Ovary (tissue), 9 donors: ENCODE measurements around the gene SLC9A3. TPM values are rescaled to one million over a fixed set of nuclear protein-coding genes. Genes with fewer than 3 reads are reported as not detected.
A peak's percentile ranks its signal among the peaks of the same experiment; 100 is the strongest.

Experiments used
- DNase-seq, 5 donors: peaks; one replicate each; pipeline ENCODE4 v3.0.0-alpha.2; 2019 to 2020
- H3K27ac ChIP-seq, 2 donors: fragments of 200-600 bp; one replicate each; pipeline versions ENCODE4 v1.5.1 to v1.8.0; 2019 to 2022
- H3K27me3 ChIP-seq: fragments of 200-600 bp; one replicate; pipeline ENCODE4 v1.8.0; 2022
- H3K36me3 ChIP-seq: fragments of 200-600 bp; sonication (generic); one replicate; pipeline ENCODE4 v1.5.1; 2019
- H3K4me1 ChIP-seq: one replicate; pipeline ENCODE4 v1.8.1; 2013; ENCODE audit warnings: mild to moderate bottlenecking, moderate library complexity; ENCODE audit not compliant: insufficient read depth
- H3K4me3 ChIP-seq: fragments of 200-600 bp; sonication (generic); one replicate; pipeline ENCODE4 v1.5.1; 2017
- H3K9me3 ChIP-seq, 2 donors: fragments of 200-600 bp in 1 of 2; sonication (generic) in 1 of 2; one replicate each; pipeline versions ENCODE4 v1.5.1 to v1.8.1; 2013 to 2019; ENCODE audit warnings: mild to moderate bottlenecking in 1 of 2, moderate library complexity in 1 of 2
- CTCF ChIP-seq, 3 donors: fragments of 450-650 bp in 2 of 3; fragments of 200-600 bp in 1 of 3; IDR thresholded peaks; one replicate each; pipeline versions ENCODE4 v1.5.1 to v1.8.0; 2016 to 2022; ENCODE audit warnings: antibody characterized with exemption in 3 of 3, mild to moderate bottlenecking in 1 of 3
- EP300 ChIP-seq: sonication (generic); formaldehyde crosslinking; IDR thresholded peaks from one replicate; pipeline ENCODE4 v1.6.1; 2017; ENCODE audit warnings: antibody characterized with exemption
- POLR2A ChIP-seq: fragments of 450-650 bp; IDR thresholded peaks from one replicate; pipeline ENCODE4 v1.6.1; 2017; ENCODE audit warnings: antibody characterized with exemption, mild to moderate bottlenecking, moderate library complexity
- WGBS, 3 donors: extraction: QIAGEN DNeasy Blood & Tissue Kit in 1 of 3; methylation state at CpG; one replicate each; pipeline versions ENCODE4 v1.1.5 to v1.1.7; 2013 to 2017; 5-methylcytosine and 5-hydroxymethylcytosine counted together
- intact Hi-C, 4 donors: fragments of 100-400 bp; cut with DNase I; formaldehyde crosslinking; loops; one replicate each; pipeline versions ENCODE4 v1.11.0 to v1.15.1; 2022 to 2023
- polyA plus RNA-seq, 2 donors: library from polyadenylated mRNA; stranded (reverse); fragments of 200-250 nt in 1 of 2; fragments of 350-450 nt in 1 of 2; fragmentation: Illumina TruSeq in 1 of 2; extraction: RNeasy Lipid Tissue Mini Kit (QIAGEN cat#74804) in 1 of 2; gene quantifications; one replicate each; pipeline ENCODE4 v1.2.3, GENCODE V29; 2013 to 2014
- total RNA-seq, 7 donors: library from RNA; depleted of rRNA in 2 of 7; stranded (reverse); fragments of >200 nt in 2 of 7; fragmentation: NEBNext Ultra II Directional in 3 of 7; extraction: Animal tissue kit (Norgen Biotek cat#: 25700) in 3 of 7; gene quantifications; one replicate each; pipeline versions ENCODE4 v1.1.0 to v1.2.4, GENCODE V29; 2016 to 2023
- donor health status: DM: no; HTN: no; CAD: no; lungs with moderate emphysema.
- donor health status: DM: no; HTN: no; CAD: no.
- donor health status: Bipolar disorder and iron deficiency.
- donor health status: DM: yes; HTN: yes; CAD: no.
- donor health status: DM: no; HTN: no; CAD: no.
- donor health status: DM: yes; HTN: yes; CAD: no.

Gene SLC9A3
- total and polyA plus RNA-seq, 9 donors: 1.2 to 3.6 (median 1.9) TPM

- H3K36me3 ChIP-seq: no peaks in the 10 kb centered on the region
- peaks cover 13% of the 10 kb centered on the region for H3K4me1 ChIP-seq
- no peak for DNase-seq
- 72 to 82% (median 78%) methylated on average over 8 of the region's 8 CpGs for WGBS, 3 donors
- H3K9me3 ChIP-seq: no peaks in the 10 kb centered on the region
- TF ChIP-seq EP300 (no peak), CTCF (IDR thresholded peaks at IDR 0.05) (no peak), POLR2A (no peak)
- H3K4me3 ChIP-seq: no peak overlapping the region
- no peaks in the 10 kb centered on the region for H3K27me3 ChIP-seq
- intact Hi-C loops: no loop called here
- H3K27ac ChIP-seq: no peak overlapping the region
Observed at GRCh38 chr5:439181-439580, 85.1 kb downstream of the SLC9A3 start.

GRCh38 chr5:438481-438981 is 85.7 kb downstream of the SLC9A3 start:
- no peaks in the 10 kb centered on the region for H3K27me3 ChIP-seq
- no peak overlapping the region for H3K27ac ChIP-seq
- no peak for DNase-seq
- no peaks in the 10 kb centered on the region for H3K36me3 ChIP-seq
- no peaks in the 10 kb centered on the region for H3K9me3 ChIP-seq
- peaks cover 6% of the 10 kb centered on the region for H3K4me1 ChIP-seq
- TF ChIP-seq POLR2A (no peak), EP300 (no peak), CTCF (IDR thresholded peaks at IDR 0.05) (no peak)
- intact Hi-C loops: no loop called here
- H3K4me3 ChIP-seq: no peak overlapping the region
- WGBS, 3 donors: 56 to 66% (median 62%) methylated on average over 14 of the region's 14 CpGs

- 45 to 55% (median 49%) methylated on average over 18 of the region's 18 CpGs for WGBS, 3 donors
- no peak for TF ChIP-seq POLR2A
- TF ChIP-seq EP300: no peak
- no peak for TF ChIP-seq CTCF (IDR thresholded peaks at IDR 0.05)
Observed at GRCh38 chr5:437281-437771, 86.9 kb downstream of the SLC9A3 start.

GRCh38 chr5:436641-436975 is 87.6 kb downstream of the SLC9A3 start:
- no peaks in the 10 kb centered on the region for H3K27me3 ChIP-seq
- peak in 1 of 5 donors; percentile 4 for DNase-seq
- WGBS, 3 donors: 66 to 79% (median 76%) methylated on average over 5 of the region's 5 CpGs
- no peaks in the 10 kb centered on the region for H3K9me3 ChIP-seq
- H3K36me3 ChIP-seq: no peaks in the 10 kb centered on the region
- H3K4me3 ChIP-seq: no peak overlapping the region
- no peak for TF ChIP-seq POLR2A
- TF ChIP-seq EP300: no peak
- TF ChIP-seq CTCF (IDR thresholded peaks at IDR 0.05): no peak
- H3K27ac ChIP-seq: no peak overlapping the region
- intact Hi-C loops: no loop called here
- no peaks in the 10 kb centered on the region for H3K4me1 ChIP-seq

More at GRCh38 chr5:437281-437771, 86.9 kb downstream of the SLC9A3 start:
- H3K27ac ChIP-seq: no peak overlapping the region
- H3K36me3 ChIP-seq: no peaks in the 10 kb centered on the region
- intact Hi-C loops: no loop called here
- no peak overlapping the region for H3K4me3 ChIP-seq
- peaks cover 4% of the 10 kb centered on the region for H3K4me1 ChIP-seq
- DNase-seq: no peak
- H3K27me3 ChIP-seq: no peaks in the 10 kb centered on the region
- no peaks in the 10 kb centered on the region for H3K9me3 ChIP-seq
